Measurements from ENCODE around the gene RALY.

GRCh38 chr20:33983371-33983770 is 10.3 kb upstream of the RALY start:
- TF ChIP-seq RAD21 (conservative IDR thresholded peaks at IDR 0.05 in 1 of 2, IDR thresholded peaks at IDR 0.05 in 1 of 2) (no peak), HEYL (CRISPR knock-in tag; IDR thresholded peaks at IDR 0.05) (no peak), CTCF (IDR thresholded peaks at IDR 0.05) (no peak), EP300 (IDR thresholded peaks at IDR 0.05) (no peak), RARB (CRISPR knock-in tag; IDR thresholded peaks at IDR 0.05) (no peak), RCOR1 (IDR thresholded peaks at IDR 0.05; ENCODE audit: low read depth, low read length) (no peak)
- TF ChIP-seq, protein P1, sequence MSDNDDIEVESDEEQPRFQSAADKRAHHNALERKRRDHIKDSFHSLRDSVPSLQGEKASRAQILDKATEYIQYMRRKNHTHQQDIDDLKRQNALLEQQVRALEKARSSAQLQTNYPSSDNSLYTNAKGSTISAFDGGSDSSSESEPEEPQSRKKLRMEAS (IDR thresholded peaks at IDR 0.05): no peak
